B cell (primary cell): ENCODE results near the gene NPFFR2. TPM values are rescaled to one million over a fixed set of nuclear protein-coding genes. Genes with fewer than 3 reads are reported as not detected.

Experiments
- ATAC-seq: fragments of 200-7000 bp; cut with Tn5 transposase; one replicate; pipeline ENCODE4 v1.10.0; 2021; ENCODE audit warnings: low read depth, mild to moderate bottlenecking, moderate number of reproducible peaks, moderate library complexity
- CTCF ChIA-PET: fragments of 350-600 bp; sonication (Branson Sonifier 250); formaldehyde crosslinking; loops from one replicate; lab custom pipeline; 2021; ENCODE audit warnings: antibody characterized with exemption, inconsistent platforms; lab: Charles Lee
- POLR2A ChIA-PET: fragments of 350-600 bp; sonication (Branson Sonifier 250); formaldehyde crosslinking; loops from one replicate; lab custom pipeline; 2021; ENCODE audit warnings: antibody characterized with exemption; lab: Charles Lee
- DNase-seq: peaks from one replicate; pipeline ENCODE4 v3.0.0; 2013
- H2AFZ ChIP-seq: 2 replicates; pipeline ENCODE4 v1.6.1; 2012; ENCODE audit warnings: mild to moderate bottlenecking, low read depth, low read length; ENCODE audit not compliant: insufficient read depth, poor library complexity, severe bottlenecking
- H3K27ac ChIP-seq, 2 donors: 1 replicate in 1 of 2; 2 replicates in 1 of 2; pipeline ENCODE4 v1.5.1; 2012 to 2013; ENCODE audit warnings: low read length in 2 of 2, mild to moderate bottlenecking in 2 of 2, moderate library complexity in 1 of 2
- H3K27me3 ChIP-seq, 4 experiments: fragments of 200-600 bp in 1 of 4; sonication (generic) in 1 of 4; replicated peaks in 1 of 4; 1 replicate in 2 of 4; 2 replicates in 2 of 4; pipeline versions ENCODE4 v1.6.1 to v1.7.0; 2013 to 2016; ENCODE audit warnings: low read length in 3 of 4, mild to moderate bottlenecking in 2 of 4, mixed read lengths in 1 of 4, moderate library complexity in 1 of 4; ENCODE audit not compliant: insufficient read depth in 4 of 4, control insufficient read depth in 3 of 4; ENCODE audit errors: control extremely low read depth in 1 of 4
- H3K36me3 ChIP-seq, 2 experiments: replicated peaks in 1 of 2; 1 replicate in 1 of 2; 2 replicates in 1 of 2; pipeline versions ENCODE4 v1.6.1 to v1.7.1; 2013; ENCODE audit warnings: low read length in 1 of 2; ENCODE audit not compliant: insufficient read depth in 2 of 2, control insufficient read depth in 1 of 2; ENCODE audit errors: control extremely low read depth in 1 of 2, extremely low read depth in 1 of 2
- H3K4me1 ChIP-seq, 2 donors: fragments of 200-600 bp in 1 of 2; sonication (generic) in 1 of 2; 1 replicate in 1 of 2; 2 replicates in 1 of 2; pipeline versions ENCODE4 v1.5.1 to v1.6.1; 2013 to 2017; ENCODE audit warnings: low read length in 2 of 2; ENCODE audit not compliant: control insufficient read depth in 2 of 2, insufficient read depth in 2 of 2
- H3K4me2 ChIP-seq: replicated peaks from 2 replicates; pipeline ENCODE3; 2012; ENCODE audit warnings: mild to moderate bottlenecking, low read depth, low read length; ENCODE audit not compliant: poor library complexity, severe bottlenecking
- H3K4me3 ChIP-seq, 5 experiments: fragments of 200-600 bp in 1 of 5; sonication (generic) in 1 of 5; 1 replicate in 3 of 5; 2 replicates in 2 of 5; pipeline versions ENCODE4 v1.5.1 to v1.7.0; 2011 to 2016; ENCODE audit warnings: low read length in 4 of 5, mild to moderate bottlenecking in 4 of 5, low read depth in 2 of 5, control low read depth in 1 of 5, moderate library complexity in 1 of 5; ENCODE audit not compliant: insufficient read depth in 1 of 5; ENCODE audit errors: control extremely low read depth in 1 of 5, extremely low read depth in 1 of 5
- H3K79me2 ChIP-seq: fragments of 200-600 bp; sonication (generic); one replicate; pipeline ENCODE4 v1.6.0; 2016; ENCODE audit warnings: low read length; ENCODE audit not compliant: control insufficient read depth, insufficient read depth
- H3K9ac ChIP-seq: fragments of 200-600 bp; sonication (generic); 2 replicates; pipeline ENCODE4 v1.6.1; 2017; ENCODE audit warnings: mild to moderate bottlenecking, low read length, moderate library complexity
- H3K9me3 ChIP-seq, 3 donors: one replicate each; pipeline versions ENCODE4 v1.6.1 to v1.7.1; 2013; ENCODE audit warnings: low read length in 2 of 3; ENCODE audit not compliant: control insufficient read depth in 2 of 3, insufficient read depth in 1 of 3; ENCODE audit errors: control extremely low read depth in 1 of 3
- H4K20me1 ChIP-seq: 2 replicates; pipeline ENCODE4 v1.6.0; 2012; ENCODE audit warnings: mild to moderate bottlenecking, low read length; ENCODE audit not compliant: insufficient read depth, control insufficient read depth, poor library complexity, severe bottlenecking
- H3K27ac Mint-ChIP-seq: one replicate; pipeline ENCODE4 v1.8.0; 2021; ENCODE audit warnings: mixed read lengths
- H3K27me3 Mint-ChIP-seq: one replicate; pipeline ENCODE4 v1.8.0; 2021; ENCODE audit warnings: mixed read lengths
- H3K4me1 Mint-ChIP-seq: one replicate; pipeline ENCODE4 v1.8.0; 2021; ENCODE audit warnings: mixed read lengths
- H3K4me3 Mint-ChIP-seq: one replicate; pipeline ENCODE4 v1.8.0; 2021; ENCODE audit warnings: mixed read lengths
- H3K9me3 Mint-ChIP-seq: one replicate; pipeline ENCODE4 v1.8.0; 2022; ENCODE audit warnings: mixed read lengths; ENCODE audit not compliant: insufficient read depth
- CTCF ChIP-seq: fragments of 200-600 bp; IDR thresholded peaks from one replicate; pipeline ENCODE4 v1.8.0; 2022; ENCODE audit warnings: antibody characterized with exemption, mild to moderate bottlenecking
- EZH2 ChIP-seq: IDR thresholded peaks from 2 replicates; pipeline ENCODE4 v1.6.1; 2012; ENCODE audit warnings: borderline replicate concordance, low read depth, mild to moderate bottlenecking, moderate library complexity, low read length; ENCODE audit not compliant: insufficient read depth, poor library complexity, severe bottlenecking
- WGBS: methylation state at CpG from one replicate; pipeline ENCODE4 v1.1.5; 2013; ENCODE audit warnings: missing lambda C conversion rate; ENCODE audit not compliant: insufficient coverage; 5-methylcytosine and 5-hydroxymethylcytosine counted together
- intact Hi-C: fragments of 100-400 bp; cut with micrococcal nuclease; formaldehyde crosslinking; loops from one replicate; pipeline ENCODE4 v1.10.0; 2022
- polyA plus RNA-seq: library from polyadenylated mRNA; depleted of rRNA; stranded (reverse); fragments of >200 nt; gene quantifications from 2 replicates; pipeline ENCODE4 v1.2.3, GENCODE V29; 2012
- total RNA-seq, 2 donors: library from RNA; stranded (reverse); fragments of 120-200 nt in 1 of 2; gene quantifications; 1 replicate in 1 of 2; 2 replicates in 1 of 2; pipeline versions ENCODE4 v1.2.3 to v1.2.4, GENCODE V29; 2013 to 2022

The NPFFR2 gene
- total and polyA plus RNA-seq, 2 donors (not counting 1 experiment from before 2014, with no cell fraction given), result not detected

GRCh38 chr4:72119946-72120345 lies 88.1 kb downstream of the NPFFR2 start:
- Mint-ChIP-seq H3K4me3 (no peak overlapping the region), H3K27me3 (no peaks in the 10 kb centered on the region)

GRCh38 chr4:72128741-72129140 lies 96.9 kb downstream of the NPFFR2 start:
- no peak for ATAC-seq
- no peaks in the 10 kb centered on the region for H3K79me2 ChIP-seq
- DNase-seq, result no peak
- no peak overlapping the region for H3K9ac ChIP-seq
- H3K27me3 ChIP-seq, result no peaks in the 10 kb centered on the region
- intact Hi-C loops, result no loop called here
- no peaks in the 10 kb centered on the region for H3K36me3 ChIP-seq
- no peaks in the 10 kb centered on the region for H3K4me1 ChIP-seq
- Mint-ChIP-seq H3K9me3 (peaks cover 9% of the 10 kb centered on the region), H3K27ac (no peak overlapping the region), H3K4me3 (no peak overlapping the region), H3K4me1 (no peaks in the 10 kb centered on the region), H3K27me3 (no peaks in the 10 kb centered on the region)
- no peaks in the 10 kb centered on the region for H4K20me1 ChIP-seq
- H2AFZ ChIP-seq, result no peak overlapping the region
- TF ChIP-seq CTCF, result no peak
- TF ChIP-seq EZH2, result no peak
- no peak overlapping the region for H3K4me3 ChIP-seq
- CTCF ChIA-PET, result no interaction called here
- H3K9me3 ChIP-seq, result peaks cover 0 to 5% (median 0%) of the 10 kb centered on the region in 3 donors
- no peak overlapping the region for H3K27ac ChIP-seq
- POLR2A ChIA-PET, result no interaction called here
- no peak overlapping the region for H3K4me2 ChIP-seq

More at GRCh38 chr4:72119946-72120345, 88.1 kb downstream of the NPFFR2 start:
- ATAC-seq (no peak), DNase-seq (no peak)
- 90% methylated on average over 2 of the region's 3 CpGs for WGBS
- H3K9ac ChIP-seq, result no peak overlapping the region
- H3K4me2 ChIP-seq, result no peak overlapping the region
- Mint-ChIP-seq H3K27ac (no peak overlapping the region), H3K4me1 (no peaks in the 10 kb centered on the region), H3K9me3 (no peaks in the 10 kb centered on the region)
- ChIA-PET POLR2A (no interaction called here), CTCF (no interaction called here)
- H3K79me2 ChIP-seq, result no peaks in the 10 kb centered on the region
- no peaks in the 10 kb centered on the region for H3K27me3 ChIP-seq
- no peak overlapping the region for H3K4me3 ChIP-seq
- intact Hi-C loops, result no loop called here
- TF ChIP-seq EZH2 (no peak), CTCF (no peak)
- H3K27ac ChIP-seq, result no peak overlapping the region
- no peaks in the 10 kb centered on the region for H4K20me1 ChIP-seq
- no peaks in the 10 kb centered on the region for H3K36me3 ChIP-seq
- H2AFZ ChIP-seq, result no peak overlapping the region
- H3K9me3 ChIP-seq, result no peaks in the 10 kb centered on the region
- H3K4me1 ChIP-seq, result no peaks in the 10 kb centered on the region
